GM23338 (cell line): ENCODE data around the gene SLC7A5. TPM values are rescaled to one million over a fixed set of nuclear protein-coding genes. Genes with fewer than 3 reads are reported as not detected.

Source experiments
- ATAC-seq: fragments of 200-7000 bp; cut with Tn5 transposase; 3 replicates; pipeline ENCODE4 v1.9.1; 2020
- DNase-seq: peaks from one replicate; pipeline ENCODE4 v3.0.0-alpha.2; 2015; ENCODE audit warnings: low spot score
- H2AFZ ChIP-seq: fragments of 200-600 bp; sonication (generic); 2 replicates; pipeline ENCODE4 v1.8.0; 2016; ENCODE audit warnings: antibody characterized with exemption, mild to moderate bottlenecking, moderate library complexity
- H3F3A ChIP-seq: fragments of 200-600 bp; sonication (generic); replicated peaks from 2 replicates; pipeline ENCODE4 v1.8.0; 2017; ENCODE audit warnings: antibody characterized with exemption, mixed run types, low read depth
- H3K27ac ChIP-seq: fragments of 200-600 bp; sonication (generic); 2 replicates; pipeline ENCODE4 v1.6.1; 2016; ENCODE audit warnings: low read depth
- H3K27me3 ChIP-seq: fragments of 200-600 bp; sonication (generic); 2 replicates; pipeline ENCODE4 v1.8.0; 2016; ENCODE audit warnings: mild to moderate bottlenecking, mixed run types, moderate library complexity; ENCODE audit not compliant: insufficient read depth
- H3K36me3 ChIP-seq: fragments of 200-600 bp; sonication (generic); 2 replicates; pipeline ENCODE4 v1.8.0; 2016; ENCODE audit warnings: mild to moderate bottlenecking; ENCODE audit not compliant: insufficient read depth
- H3K4me1 ChIP-seq: fragments of 200-600 bp; sonication (generic); 2 replicates; pipeline ENCODE4 v1.8.0; 2016; ENCODE audit warnings: mild to moderate bottlenecking, moderate library complexity; ENCODE audit not compliant: insufficient read depth
- H3K4me2 ChIP-seq: fragments of 200-600 bp; sonication (generic); 2 replicates; pipeline ENCODE4 v1.7.1; 2017; ENCODE audit warnings: mixed run types
- H3K4me3 ChIP-seq: fragments of 200-600 bp; sonication (generic); 2 replicates; pipeline ENCODE4 v1.6.1; 2016; ENCODE audit warnings: mixed run types
- H3K79me2 ChIP-seq: fragments of 200-600 bp; sonication (generic); replicated peaks from 2 replicates; pipeline ENCODE4 v1.8.0; 2017; ENCODE audit warnings: mild to moderate bottlenecking; ENCODE audit not compliant: insufficient read depth
- H3K9me2 ChIP-seq: fragments of 200-600 bp; sonication (generic); 2 replicates; pipeline ENCODE4 v1.8.0; 2017; ENCODE audit not compliant: insufficient read depth
- H4K20me1 ChIP-seq: fragments of 200-600 bp; sonication (generic); replicated peaks from 2 replicates; pipeline ENCODE4 v1.8.0; 2017; ENCODE audit warnings: mild to moderate bottlenecking; ENCODE audit not compliant: insufficient read depth
- H3K27ac Mint-ChIP-seq: 2 replicates; pipeline ENCODE4 v1.8.0; 2020; ENCODE audit warnings: inconsistent platforms, mild to moderate bottlenecking, moderate library complexity, mixed read lengths
- H3K27me3 Mint-ChIP-seq: 3 replicates; pipeline ENCODE4 v1.8.0; 2022; ENCODE audit warnings: low read depth, mild to moderate bottlenecking, moderate library complexity, mixed read lengths, inconsistent platforms; ENCODE audit not compliant: insufficient read depth, poor library complexity
- H3K36me3 Mint-ChIP-seq: 3 replicates; pipeline ENCODE4 v1.8.0; 2021; ENCODE audit warnings: low read depth, mild to moderate bottlenecking, inconsistent platforms, moderate library complexity, mixed read lengths
- H3K4me1 Mint-ChIP-seq: 3 replicates; pipeline ENCODE4 v1.8.0; 2020; ENCODE audit warnings: mild to moderate bottlenecking, inconsistent platforms, mixed read lengths
- H3K4me3 Mint-ChIP-seq: 3 replicates; pipeline ENCODE4 v1.8.0; 2021; ENCODE audit warnings: moderate library complexity, mild to moderate bottlenecking, inconsistent platforms, mixed read lengths
- H3K9me3 Mint-ChIP-seq: 3 replicates; pipeline ENCODE4 v1.8.0; 2020; ENCODE audit warnings: moderate library complexity, mild to moderate bottlenecking, inconsistent platforms, mixed read lengths
- CREB1 ChIP-seq: fragments of 250-450 bp; sonication (Bioruptor Pico); IDR thresholded peaks from 2 replicates; pipeline ENCODE4 v1.5.0; 2020; ENCODE audit warnings: low read depth, mild to moderate bottlenecking, moderate library complexity
- EZH2 ChIP-seq: fragments of 200-600 bp; sonication (generic); IDR thresholded peaks from one replicate; pipeline ENCODE4 v1.8.0; 2017; ENCODE audit warnings: antibody characterized with exemption, mild to moderate bottlenecking, low read depth; ENCODE audit not compliant: unreplicated experiment
- EZH2phosphoT487 ChIP-seq: fragments of 200-600 bp; sonication (generic); IDR thresholded peaks from one replicate; pipeline ENCODE4 v1.8.1; 2018; ENCODE audit warnings: antibody characterized with exemption; ENCODE audit not compliant: unreplicated experiment
- JUNB ChIP-seq: IDR thresholded peaks from one replicate; pipeline ENCODE4 v1.6.1; 2016; ENCODE audit warnings: antibody characterized with exemption; ENCODE audit not compliant: unreplicated experiment
- NANOG ChIP-seq: IDR thresholded peaks from 2 replicates; pipeline ENCODE4 v1.6.1; 2016; ENCODE audit warnings: antibody characterized with exemption, borderline replicate concordance
- POLR2AphosphoS5 ChIP-seq: IDR thresholded peaks from 2 replicates; pipeline ENCODE4 v1.6.1; 2016; ENCODE audit warnings: antibody characterized with exemption, low read depth
- STAT1 ChIP-seq: IDR thresholded peaks from one replicate; pipeline ENCODE4 v1.6.1; 2016; ENCODE audit warnings: antibody characterized with exemption; ENCODE audit not compliant: unreplicated experiment
- ZNF114 ChIP-seq: fragments of 250-450 bp; sonication (Bioruptor Pico); IDR thresholded peaks from 2 replicates; pipeline ENCODE4 v1.5.0; 2020; ENCODE audit warnings: mild to moderate bottlenecking, moderate library complexity
- ZNF331 ChIP-seq: fragments of 250-450 bp; sonication (Bioruptor Pico); IDR thresholded peaks from 2 replicates; pipeline ENCODE4 v1.5.0; 2020; ENCODE audit warnings: low read depth, mild to moderate bottlenecking, moderate library complexity
- polyA plus RNA-seq: library from polyadenylated mRNA; unstranded; fragments of >200 nt; fragmentation: Nextera tagmentation; extraction: Ambion mirVana; gene quantifications from 2 replicates; pipeline ENCODE4 v1.2.1, GENCODE V29; 2016
- total RNA-seq: library from RNA; depleted of rRNA; stranded (reverse); fragments of >200 nt; shearing (Covaris generic); gene quantifications from 2 replicates; pipeline ENCODE4 v1.2.3, GENCODE V29; 2014
- TF ChIP-seq, protein P1 (sequence below): IDR thresholded peaks from one replicate; pipeline ENCODE4 v1.6.1; 2018; ENCODE audit warnings: antibody characterized with exemption; ENCODE audit not compliant: unreplicated experiment
- TF ChIP-seq, protein P2 (sequence below): fragments of 250-450 bp; sonication (Bioruptor Pico); IDR thresholded peaks from 2 replicates; pipeline ENCODE4 v1.5.0; 2020; ENCODE audit warnings: mild to moderate bottlenecking, moderate library complexity
- TF ChIP-seq, protein P3 (sequence below): IDR thresholded peaks from 2 replicates; pipeline ENCODE4 v1.6.1; 2016; ENCODE audit warnings: antibody characterized with exemption
- TF ChIP-seq, protein P4 (sequence below), 2 experiments: fragments of 200-600 bp in 1 of 2; sonication (generic) in 1 of 2; conservative IDR thresholded peaks; 2 replicates each; pipeline versions ENCODE4 v1.5.1 to v1.6.1; 2016 to 2017; ENCODE audit warnings: antibody characterized with exemption in 2 of 2, low read depth in 2 of 2, mild to moderate bottlenecking in 2 of 2, moderate library complexity in 1 of 2

SLC7A5 gene
- total and polyA plus RNA-seq, 2 experiments from 2014 or later = 107 to 386 TPM

DNA sequence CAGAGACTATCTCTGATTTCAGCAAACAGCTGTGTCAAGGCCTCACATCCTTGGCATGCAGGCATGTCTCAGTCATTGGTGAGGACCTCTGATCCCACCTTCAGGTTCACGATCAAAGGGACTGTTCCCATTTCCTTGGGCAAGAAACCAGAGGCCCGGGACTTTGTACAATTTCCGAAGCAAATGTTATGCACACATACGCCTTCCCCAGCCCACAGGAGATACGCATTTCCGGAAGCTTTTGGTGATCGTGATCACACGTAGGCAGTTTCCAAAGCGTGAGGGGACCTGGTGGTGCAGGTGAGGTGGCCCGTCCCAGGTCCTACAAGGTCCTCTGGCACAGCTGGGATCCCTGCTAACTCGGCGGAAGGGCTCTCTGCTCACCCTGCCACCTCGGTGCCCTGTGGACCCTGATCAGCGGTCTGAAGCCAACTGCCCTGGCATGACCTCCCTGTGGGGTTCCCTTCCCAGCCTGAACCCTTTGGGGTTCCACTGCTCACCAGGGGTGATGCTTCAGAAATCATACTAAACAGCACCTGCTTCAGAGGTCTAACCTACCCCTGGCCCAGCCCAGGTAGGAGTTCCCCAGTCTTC is 74.7 kb downstream of the SLC7A5 start:
- Histone ChIP-seq H2AFZ (no peak overlapping the region), H3K27me3 (no peaks in the 10 kb centered on the region), H3K9me2 (no peaks in the 10 kb centered on the region), H3F3A (no peaks in the 10 kb centered on the region), H3K4me3 (no peak overlapping the region), H3K27ac (no peak overlapping the region), H3K79me2 (no peaks in the 10 kb centered on the region), H3K4me1 (no peaks in the 10 kb centered on the region), H4K20me1 (no peaks in the 10 kb centered on the region), H3K36me3 (no peaks in the 10 kb centered on the region), H3K4me2 (no peak overlapping the region)
- H3K36me3 Mint-ChIP-seq = no peaks in the 10 kb centered on the region
- DNase-seq (no peak), ATAC-seq (no peak)
- no peak for TF ChIP-seq JUNB
- no peak for TF ChIP-seq ZNF331 (CRISPR knock-in tag)
- TF ChIP-seq, protein P1, sequence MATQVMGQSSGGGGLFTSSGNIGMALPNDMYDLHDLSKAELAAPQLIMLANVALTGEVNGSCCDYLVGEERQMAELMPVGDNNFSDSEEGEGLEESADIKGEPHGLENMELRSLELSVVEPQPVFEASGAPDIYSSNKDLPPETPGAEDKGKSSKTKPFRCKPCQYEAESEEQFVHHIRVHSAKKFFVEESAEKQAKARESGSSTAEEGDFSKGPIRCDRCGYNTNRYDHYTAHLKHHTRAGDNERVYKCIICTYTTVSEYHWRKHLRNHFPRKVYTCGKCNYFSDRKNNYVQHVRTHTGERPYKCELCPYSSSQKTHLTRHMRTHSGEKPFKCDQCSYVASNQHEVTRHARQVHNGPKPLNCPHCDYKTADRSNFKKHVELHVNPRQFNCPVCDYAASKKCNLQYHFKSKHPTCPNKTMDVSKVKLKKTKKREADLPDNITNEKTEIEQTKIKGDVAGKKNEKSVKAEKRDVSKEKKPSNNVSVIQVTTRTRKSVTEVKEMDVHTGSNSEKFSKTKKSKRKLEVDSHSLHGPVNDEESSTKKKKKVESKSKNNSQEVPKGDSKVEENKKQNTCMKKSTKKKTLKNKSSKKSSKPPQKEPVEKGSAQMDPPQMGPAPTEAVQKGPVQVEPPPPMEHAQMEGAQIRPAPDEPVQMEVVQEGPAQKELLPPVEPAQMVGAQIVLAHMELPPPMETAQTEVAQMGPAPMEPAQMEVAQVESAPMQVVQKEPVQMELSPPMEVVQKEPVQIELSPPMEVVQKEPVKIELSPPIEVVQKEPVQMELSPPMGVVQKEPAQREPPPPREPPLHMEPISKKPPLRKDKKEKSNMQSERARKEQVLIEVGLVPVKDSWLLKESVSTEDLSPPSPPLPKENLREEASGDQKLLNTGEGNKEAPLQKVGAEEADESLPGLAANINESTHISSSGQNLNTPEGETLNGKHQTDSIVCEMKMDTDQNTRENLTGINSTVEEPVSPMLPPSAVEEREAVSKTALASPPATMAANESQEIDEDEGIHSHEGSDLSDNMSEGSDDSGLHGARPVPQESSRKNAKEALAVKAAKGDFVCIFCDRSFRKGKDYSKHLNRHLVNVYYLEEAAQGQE = no peak
- no peak for TF ChIP-seq CREB1 (CRISPR knock-in tag)
- no peak for TF ChIP-seq NANOG
- TF ChIP-seq EZH2 = no peak
- TF ChIP-seq ZNF114 (CRISPR knock-in tag) = no peak
- TF ChIP-seq, protein P2, sequence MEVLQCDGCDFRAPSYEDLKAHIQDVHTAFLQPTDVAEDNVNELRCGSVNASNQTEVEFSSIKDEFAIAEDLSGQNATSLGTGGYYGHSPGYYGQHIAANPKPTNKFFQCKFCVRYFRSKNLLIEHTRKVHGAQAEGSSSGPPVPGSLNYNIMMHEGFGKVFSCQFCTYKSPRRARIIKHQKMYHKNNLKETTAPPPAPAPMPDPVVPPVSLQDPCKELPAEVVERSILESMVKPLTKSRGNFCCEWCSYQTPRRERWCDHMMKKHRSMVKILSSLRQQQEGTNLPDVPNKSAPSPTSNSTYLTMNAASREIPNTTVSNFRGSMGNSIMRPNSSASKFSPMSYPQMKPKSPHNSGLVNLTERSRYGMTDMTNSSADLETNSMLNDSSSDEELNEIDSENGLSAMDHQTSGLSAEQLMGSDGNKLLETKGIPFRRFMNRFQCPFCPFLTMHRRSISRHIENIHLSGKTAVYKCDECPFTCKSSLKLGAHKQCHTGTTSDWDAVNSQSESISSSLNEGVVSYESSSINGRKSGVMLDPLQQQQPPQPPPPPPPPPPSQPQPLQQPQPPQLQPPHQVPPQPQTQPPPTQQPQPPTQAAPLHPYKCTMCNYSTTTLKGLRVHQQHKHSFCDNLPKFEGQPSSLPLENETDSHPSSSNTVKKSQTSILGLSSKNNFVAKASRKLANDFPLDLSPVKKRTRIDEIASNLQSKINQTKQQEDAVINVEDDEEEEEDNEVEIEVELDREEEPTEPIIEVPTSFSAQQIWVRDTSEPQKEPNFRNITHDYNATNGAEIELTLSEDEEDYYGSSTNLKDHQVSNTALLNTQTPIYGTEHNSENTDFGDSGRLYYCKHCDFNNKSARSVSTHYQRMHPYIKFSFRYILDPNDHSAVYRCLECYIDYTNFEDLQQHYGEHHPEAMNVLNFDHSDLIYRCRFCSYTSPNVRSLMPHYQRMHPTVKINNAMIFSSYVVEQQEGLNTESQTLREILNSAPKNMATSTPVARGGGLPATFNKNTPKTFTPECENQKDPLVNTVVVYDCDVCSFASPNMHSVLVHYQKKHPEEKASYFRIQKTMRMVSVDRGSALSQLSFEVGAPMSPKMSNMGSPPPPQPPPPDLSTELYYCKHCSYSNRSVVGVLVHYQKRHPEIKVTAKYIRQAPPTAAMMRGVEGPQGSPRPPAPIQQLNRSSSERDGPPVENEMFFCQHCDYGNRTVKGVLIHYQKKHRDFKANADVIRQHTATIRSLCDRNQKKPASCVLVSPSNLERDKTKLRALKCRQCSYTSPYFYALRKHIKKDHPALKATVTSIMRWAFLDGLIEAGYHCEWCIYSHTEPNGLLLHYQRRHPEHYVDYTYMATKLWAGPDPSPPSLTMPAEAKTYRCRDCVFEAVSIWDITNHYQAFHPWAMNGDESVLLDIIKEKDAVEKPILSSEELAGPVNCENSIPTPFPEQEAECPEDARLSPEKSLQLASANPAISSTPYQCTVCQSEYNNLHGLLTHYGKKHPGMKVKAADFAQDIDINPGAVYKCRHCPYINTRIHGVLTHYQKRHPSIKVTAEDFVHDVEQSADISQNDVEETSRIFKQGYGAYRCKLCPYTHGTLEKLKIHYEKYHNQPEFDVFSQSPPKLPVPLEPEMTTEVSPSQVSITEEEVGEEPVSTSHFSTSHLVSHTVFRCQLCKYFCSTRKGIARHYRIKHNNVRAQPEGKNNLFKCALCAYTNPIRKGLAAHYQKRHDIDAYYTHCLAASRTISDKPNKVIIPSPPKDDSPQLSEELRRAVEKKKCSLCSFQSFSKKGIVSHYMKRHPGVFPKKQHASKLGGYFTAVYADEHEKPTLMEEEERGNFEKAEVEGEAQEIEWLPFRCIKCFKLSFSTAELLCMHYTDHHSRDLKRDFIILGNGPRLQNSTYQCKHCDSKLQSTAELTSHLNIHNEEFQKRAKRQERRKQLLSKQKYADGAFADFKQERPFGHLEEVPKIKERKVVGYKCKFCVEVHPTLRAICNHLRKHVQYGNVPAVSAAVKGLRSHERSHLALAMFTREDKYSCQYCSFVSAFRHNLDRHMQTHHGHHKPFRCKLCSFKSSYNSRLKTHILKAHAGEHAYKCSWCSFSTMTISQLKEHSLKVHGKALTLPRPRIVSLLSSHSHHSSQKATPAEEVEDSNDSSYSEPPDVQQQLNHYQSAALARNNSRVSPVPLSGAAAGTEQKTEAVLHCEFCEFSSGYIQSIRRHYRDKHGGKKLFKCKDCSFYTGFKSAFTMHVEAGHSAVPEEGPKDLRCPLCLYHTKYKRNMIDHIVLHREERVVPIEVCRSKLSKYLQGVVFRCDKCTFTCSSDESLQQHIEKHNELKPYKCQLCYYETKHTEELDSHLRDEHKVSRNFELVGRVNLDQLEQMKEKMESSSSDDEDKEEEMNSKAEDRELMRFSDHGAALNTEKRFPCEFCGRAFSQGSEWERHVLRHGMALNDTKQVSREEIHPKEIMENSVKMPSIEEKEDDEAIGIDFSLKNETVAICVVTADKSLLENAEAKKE (CRISPR knock-in tag) = no peak
- TF ChIP-seq POLR2AphosphoS5 = no peak
- TF ChIP-seq, protein P3, sequence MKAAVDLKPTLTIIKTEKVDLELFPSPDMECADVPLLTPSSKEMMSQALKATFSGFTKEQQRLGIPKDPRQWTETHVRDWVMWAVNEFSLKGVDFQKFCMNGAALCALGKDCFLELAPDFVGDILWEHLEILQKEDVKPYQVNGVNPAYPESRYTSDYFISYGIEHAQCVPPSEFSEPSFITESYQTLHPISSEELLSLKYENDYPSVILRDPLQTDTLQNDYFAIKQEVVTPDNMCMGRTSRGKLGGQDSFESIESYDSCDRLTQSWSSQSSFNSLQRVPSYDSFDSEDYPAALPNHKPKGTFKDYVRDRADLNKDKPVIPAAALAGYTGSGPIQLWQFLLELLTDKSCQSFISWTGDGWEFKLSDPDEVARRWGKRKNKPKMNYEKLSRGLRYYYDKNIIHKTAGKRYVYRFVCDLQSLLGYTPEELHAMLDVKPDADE = no peak
- no peak for TF ChIP-seq EZH2phosphoT487
- TF ChIP-seq, protein P4, sequence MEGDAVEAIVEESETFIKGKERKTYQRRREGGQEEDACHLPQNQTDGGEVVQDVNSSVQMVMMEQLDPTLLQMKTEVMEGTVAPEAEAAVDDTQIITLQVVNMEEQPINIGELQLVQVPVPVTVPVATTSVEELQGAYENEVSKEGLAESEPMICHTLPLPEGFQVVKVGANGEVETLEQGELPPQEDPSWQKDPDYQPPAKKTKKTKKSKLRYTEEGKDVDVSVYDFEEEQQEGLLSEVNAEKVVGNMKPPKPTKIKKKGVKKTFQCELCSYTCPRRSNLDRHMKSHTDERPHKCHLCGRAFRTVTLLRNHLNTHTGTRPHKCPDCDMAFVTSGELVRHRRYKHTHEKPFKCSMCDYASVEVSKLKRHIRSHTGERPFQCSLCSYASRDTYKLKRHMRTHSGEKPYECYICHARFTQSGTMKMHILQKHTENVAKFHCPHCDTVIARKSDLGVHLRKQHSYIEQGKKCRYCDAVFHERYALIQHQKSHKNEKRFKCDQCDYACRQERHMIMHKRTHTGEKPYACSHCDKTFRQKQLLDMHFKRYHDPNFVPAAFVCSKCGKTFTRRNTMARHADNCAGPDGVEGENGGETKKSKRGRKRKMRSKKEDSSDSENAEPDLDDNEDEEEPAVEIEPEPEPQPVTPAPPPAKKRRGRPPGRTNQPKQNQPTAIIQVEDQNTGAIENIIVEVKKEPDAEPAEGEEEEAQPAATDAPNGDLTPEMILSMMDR (conservative IDR thresholded peaks at IDR 0.05; ENCODE audit: low read depth in 2 of 2) = no peak
- no peak for TF ChIP-seq STAT1
- no peak overlapping the region for H3K27ac Mint-ChIP-seq
- no peaks in the 10 kb centered on the region for H3K9me3 Mint-ChIP-seq
- H3K27me3 Mint-ChIP-seq = peaks cover 6% of the 10 kb centered on the region
- H3K4me1 Mint-ChIP-seq = no peaks in the 10 kb centered on the region; the same call in 2 of the 3 replicates
- H3K4me3 Mint-ChIP-seq = no peak overlapping the region
